MCF 10A (cell line): Measurements from ENCODE around the gene FERMT3. TPM values are rescaled to one million over a fixed set of nuclear protein-coding genes. Genes with fewer than 3 reads are reported as not detected.

Experiments
- BruUV-seq: library from RNA; stranded (reverse); fragments of 400-500 nt; replicated peaks from 2 replicates; lab custom pipeline; 2021; lab: Mats Ljungman, UMichigan
- CTCF ChIA-PET: fragments of 300-600 bp; sonication (Branson Sonifier 250); formaldehyde crosslinking; extraction: SDS; loops from one replicate; lab custom pipeline; 2021; ENCODE audit warnings: antibody characterized with exemption, inconsistent platforms; lab: Yijun Ruan, JAX
- POLR2A ChIA-PET: fragments of 300-600, 350-650 bp; sonication (Branson Sonifier 250); formaldehyde crosslinking; extraction: SDS; loops from one replicate; lab custom pipeline; 2020; ENCODE audit warnings: antibody characterized with exemption, inconsistent platforms; lab: Yijun Ruan, JAX
- DNase-seq: peaks from one replicate; pipeline ENCODE4 v3.0.0-alpha.2; 2018; ENCODE audit not compliant: unreplicated experiment
- H3K27ac Mint-ChIP-seq: one replicate; pipeline ENCODE4 v1.8.0; 2022; ENCODE audit warnings: mild to moderate bottlenecking, low read depth, mixed read lengths; ENCODE audit not compliant: unreplicated experiment
- H3K27me3 Mint-ChIP-seq: one replicate; pipeline ENCODE4 v1.8.0; 2022; ENCODE audit warnings: mixed read lengths; ENCODE audit not compliant: insufficient read depth, unreplicated experiment
- H3K36me3 Mint-ChIP-seq: one replicate; pipeline ENCODE4 v1.8.0; 2022; ENCODE audit warnings: mild to moderate bottlenecking, moderate library complexity, mixed read lengths; ENCODE audit not compliant: insufficient read depth, unreplicated experiment
- H3K4me1 Mint-ChIP-seq: one replicate; pipeline ENCODE4 v1.8.0; 2022; ENCODE audit warnings: mixed read lengths; ENCODE audit not compliant: insufficient read depth, unreplicated experiment
- H3K4me3 Mint-ChIP-seq: one replicate; pipeline ENCODE4 v1.8.0; 2022; ENCODE audit warnings: mild to moderate bottlenecking, moderate library complexity, mixed read lengths; ENCODE audit not compliant: unreplicated experiment
- H3K9me3 Mint-ChIP-seq: one replicate; pipeline ENCODE4 v1.8.0; 2022; ENCODE audit warnings: mixed read lengths; ENCODE audit not compliant: unreplicated experiment
- CTCF ChIP-seq: fragments of 200-600 bp; IDR thresholded peaks from one replicate; pipeline ENCODE4 v1.8.0; 2022; ENCODE audit warnings: antibody characterized with exemption, mild to moderate bottlenecking; ENCODE audit not compliant: unreplicated experiment
- intact Hi-C: fragments of 100-400 bp; cut with micrococcal nuclease; formaldehyde crosslinking; loops from 2 replicates; pipeline ENCODE4 v1.14.1; 2022
- total RNA-seq: library from RNA; stranded (reverse); gene quantifications from 2 replicates; pipeline ENCODE4 v1.2.3, GENCODE V29; 2022

The FERMT3 gene
- total RNA-seq, 1 experiment from 2014 or later, result 0.44 TPM

GRCh38 chr11:64249563-64250414, 43.3 kb downstream of the FERMT3 start:
- H3K27ac Mint-ChIP-seq, result no peak overlapping the region
- H3K4me3 Mint-ChIP-seq, result no peak overlapping the region
- intact Hi-C loops, result loop anchor here (5.0 kb wide), 3 partner anchors 38 to 108 kb away; partner anchors contain the start of genes GPR137 and RPS6KA4
- ChIA-PET POLR2A (interaction anchor here (0.7 to 3.3 kb wide), 5 partner anchors 8 to 52 kb away, joined by 3 to 16 read pairs (median 5); partner anchors contain the start of genes FKBP2, NUDT22 and TRPT1), CTCF (interaction anchor here (0.6 to 4.5 kb wide), 17 partner anchors 9 to 140 kb away, joined by 3 to 65 read pairs (median 4); partner anchors contain the start of genes CATSPERZ, FKBP2, NUDT22 and STIP1)
- peaks cover 6% of the 10 kb centered on the region for H3K36me3 Mint-ChIP-seq
- H3K27me3 Mint-ChIP-seq, result no peaks in the 10 kb centered on the region
- H3K4me1 Mint-ChIP-seq, result peaks cover 6% of the 10 kb centered on the region
- no peaks in the 10 kb centered on the region for H3K9me3 Mint-ChIP-seq
- DNase-seq, result no peak
- no TSS peak for BruUV-seq
- no peak for TF ChIP-seq CTCF

GRCh38 chr11:64250415-64251015, 44.0 kb downstream of the FERMT3 start:
- intact Hi-C loops, result loop anchor here (1.0 to 5.0 kb wide), 4 partner anchors 19 to 107 kb away; partner anchors contain the start of genes GPR137 and RPS6KA4
- no peak for TF ChIP-seq CTCF
- ChIA-PET CTCF (interaction anchor here (0.6 to 4.5 kb wide), 20 partner anchors 9 to 141 kb away, joined by 3 to 65 read pairs (median 4); partner anchors contain the start of genes CATSPERZ, FKBP2, NUDT22 and STIP1), POLR2A (interaction anchor here (0.7 to 3.3 kb wide), 9 partner anchors 7 to 51 kb away, joined by 3 to 53 read pairs (median 3); partner anchors contain the start of genes FKBP2, NUDT22 and TRPT1)
- DNase-seq, result no peak
- Mint-ChIP-seq H3K27me3 (no peaks in the 10 kb centered on the region), H3K9me3 (no peaks in the 10 kb centered on the region), H3K4me1 (peaks cover 6% of the 10 kb centered on the region), H3K4me3 (peak overlapping the region; percentile 87), H3K27ac (no peak overlapping the region), H3K36me3 (no peaks in the 10 kb centered on the region)
- BruUV-seq, result no TSS peak

GRCh38 chr11:64251016-64251752, 44.7 kb downstream of the FERMT3 start, which contains the start of gene PLCB3:
Gene PLCB3 (plus strand): TSS chr11:64251530. CDS start chr11:64251650, 120 bp downstream.
- intact Hi-C loops, result loop anchor here (1.0 to 5.0 kb wide), 4 partner anchors 18 to 106 kb away; partner anchors contain the start of genes GPR137 and RPS6KA4
- BruUV-seq, result no TSS peak
- POLR2A ChIA-PET, result interaction anchor here (1.2 to 3.3 kb wide), 11 partner anchors 8 to 65 kb away, joined by 3 to 53 read pairs (median 6); partner anchors contain the start of genes BAD, ESRRA, FKBP2 and GPR137
- DNase-seq, result peak; percentile 46
- CTCF ChIA-PET, result interaction anchor here (0.6 to 4.5 kb wide), 23 partner anchors 8 to 861 kb away, joined by 3 to 65 read pairs (median 5); partner anchors contain the start of genes CATSPERZ, FKBP2, NUDT22 and STIP1
- peak within 1 kb of the TSS; percentile 89 for H3K27ac Mint-ChIP-seq
- no peaks in the 10 kb centered on the region for H3K36me3 Mint-ChIP-seq
- H3K27me3 Mint-ChIP-seq, result no peaks in the 10 kb centered on the region
- H3K4me1 Mint-ChIP-seq, result peaks cover 6% of the 10 kb centered on the region
- TF ChIP-seq CTCF, result peak; percentile 85
- no peaks in the 10 kb centered on the region for H3K9me3 Mint-ChIP-seq
- peak within 1 kb of the TSS; percentile 87 for H3K4me3 Mint-ChIP-seq
